Activated T-helper 1 cell treated with anti-CD3 and anti-CD28 coated beads, Interleukin-2, amount 50 U/mL, for 16 hours (primary cell): ENCODE measurements around the gene PTPRO.

Experiments
- DNase-seq, 2 donors: peaks; one replicate each; pipeline ENCODE4 v3.0.0-alpha.2; 2020; ENCODE audit warnings: low read depth in 1 of 2, low spot score in 1 of 2

The PTPRO gene

GRCh38 chr12:15443611-15444010 is 121.3 kb downstream of the PTPRO start:
- no peak for DNase-seq

GRCh38 chr12:15444523-15444922 is 122.2 kb downstream of the PTPRO start:
- DNase-seq: no peak

DNA sequence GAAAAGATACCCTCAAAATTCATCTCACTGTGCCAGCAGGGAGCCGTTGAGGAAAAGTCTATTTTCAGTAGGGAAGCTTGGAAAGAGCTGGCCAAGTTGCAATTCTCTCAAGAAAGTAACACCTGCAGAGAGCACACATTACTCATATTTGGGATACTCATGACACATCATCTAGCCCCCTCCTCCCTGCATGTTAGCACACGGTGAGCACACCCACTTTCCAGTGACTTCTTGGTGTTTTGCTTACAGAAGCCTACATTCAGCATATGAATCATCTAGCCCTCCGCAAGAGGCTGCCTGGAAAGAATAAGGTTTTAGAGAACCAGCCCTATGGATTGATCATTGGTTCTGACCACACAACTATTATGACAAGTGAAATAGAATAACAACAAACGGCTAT is 124.5 kb downstream of the PTPRO start:
- no peak for DNase-seq

DNA sequence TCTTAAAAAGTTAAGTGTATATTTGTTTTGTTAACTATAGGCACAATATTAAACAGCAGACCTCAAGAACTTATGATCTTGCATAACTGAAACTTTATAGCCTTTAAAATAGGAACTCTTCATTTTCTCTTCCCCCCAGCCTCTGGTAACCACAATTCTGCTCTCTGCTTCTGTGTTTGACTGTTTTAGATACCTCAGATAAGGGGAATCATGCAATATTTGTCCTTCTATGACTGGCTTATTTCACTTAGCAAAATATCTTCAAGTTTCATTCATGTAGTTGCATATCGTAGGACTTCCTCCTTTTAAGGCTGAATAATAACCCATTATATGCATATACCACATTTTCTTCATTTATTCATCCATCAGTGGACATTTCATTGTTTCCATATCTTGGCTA is 131.3 kb downstream of the PTPRO start:
- no peak for DNase-seq

GRCh38 chr12:15458008-15458407 is 135.7 kb downstream of the PTPRO start:
- no peak for DNase-seq

- DNase-seq: no peak
These were observed 146.6 kb downstream of the PTPRO start for GRCh38 chr12:15468911-15469310.

- no peak for DNase-seq
These were observed 147.0 kb downstream of the PTPRO start for GRCh38 chr12:15469356-15469755.

GRCh38 chr12:15472036-15472435 is 149.7 kb downstream of the PTPRO start:
- DNase-seq: no peak

GRCh38 chr12:15474766-15475165 is 152.5 kb downstream of the PTPRO start:
- DNase-seq: no peak

GRCh38 chr12:15477761-15478160 is 155.5 kb downstream of the PTPRO start:
- no peak for DNase-seq

- DNase-seq: no peak
These were observed 159.5 kb downstream of the PTPRO start for GRCh38 chr12:15481846-15482245.

DNA sequence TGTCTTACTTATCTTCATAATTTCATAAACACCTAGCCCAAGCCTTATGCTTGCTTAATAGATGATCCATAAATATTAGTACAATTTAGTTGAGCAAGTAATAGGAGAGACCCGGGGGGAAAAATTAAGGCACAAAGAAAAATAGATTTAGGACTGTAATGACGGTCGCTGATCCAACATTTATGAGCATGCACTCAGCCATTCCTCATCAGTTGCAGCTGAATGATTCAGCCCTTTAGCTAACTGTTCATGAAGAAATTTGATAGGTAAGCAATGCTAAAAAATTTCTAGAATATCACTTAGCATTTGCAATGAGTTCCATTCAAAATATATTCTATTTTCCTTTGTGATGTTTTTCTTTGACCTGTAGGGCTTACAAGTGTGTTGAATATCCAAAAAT is 163.2 kb downstream of the PTPRO start:
- no peak for DNase-seq

DNA sequence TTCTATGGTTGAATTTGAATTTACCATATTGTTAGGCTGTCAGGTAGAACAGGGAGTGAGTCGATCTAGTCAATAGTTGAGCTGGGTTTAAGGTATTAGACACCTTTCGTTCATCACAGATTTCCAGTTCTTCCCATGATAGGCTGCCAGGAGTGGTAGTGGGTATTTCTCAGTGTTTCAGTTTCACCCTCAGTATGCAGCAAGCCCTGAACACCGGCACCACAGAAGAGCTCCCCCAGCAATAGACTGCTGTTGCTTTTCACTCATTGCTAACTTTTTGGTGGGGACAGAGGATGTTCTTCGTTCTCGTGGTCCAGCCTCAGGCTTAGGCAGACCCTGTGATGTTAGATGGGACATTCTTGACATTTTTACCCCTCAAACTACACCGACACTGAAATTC is 164.6 kb downstream of the PTPRO start:
- no peak for DNase-seq

- DNase-seq: no peak
These were observed 166.2 kb downstream of the PTPRO start for GRCh38 chr12:15488481-15488880.

- no peak for DNase-seq
These were observed 172.2 kb downstream of the PTPRO start for GRCh38 chr12:15494329-15495046.

DNA sequence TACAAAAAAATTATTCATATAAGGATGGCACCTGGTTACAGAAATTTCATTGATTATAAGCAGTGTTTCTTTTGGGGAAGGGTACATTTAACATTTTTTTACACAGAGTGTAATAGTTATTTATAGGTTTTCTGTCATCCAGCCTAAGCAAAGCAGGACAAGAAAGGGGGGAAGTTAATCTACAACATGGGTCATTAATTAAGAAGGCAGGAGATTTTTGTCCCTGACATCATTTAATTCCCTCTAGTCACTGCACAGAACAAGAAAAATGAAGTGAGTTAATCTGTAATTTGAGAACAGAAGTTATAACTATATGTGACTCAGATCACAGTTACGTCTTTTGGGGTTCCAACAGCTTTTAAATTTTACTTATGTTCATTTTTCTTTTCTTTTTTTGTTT is 173.4 kb downstream of the PTPRO start:
- no peak for DNase-seq

DNA sequence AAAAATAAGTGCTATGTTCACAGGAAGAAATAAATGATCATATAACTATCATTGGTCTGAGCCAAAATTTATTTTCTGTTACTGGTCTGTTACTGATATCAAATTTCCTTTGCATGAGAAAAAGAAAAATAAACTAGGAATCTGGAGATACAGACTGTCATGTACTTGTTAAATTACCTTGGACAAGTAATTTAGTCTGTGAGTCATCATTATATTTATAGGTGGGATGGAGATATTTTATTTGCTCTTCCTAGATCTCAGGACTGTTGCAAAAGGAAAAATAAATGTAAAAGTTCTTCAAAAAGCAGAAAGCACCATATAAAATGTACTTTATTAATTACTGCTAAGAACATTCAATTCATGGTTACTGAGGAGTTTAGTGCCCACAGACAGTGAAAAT is 174.4 kb downstream of the PTPRO start:
- DNase-seq: no peak

DNA sequence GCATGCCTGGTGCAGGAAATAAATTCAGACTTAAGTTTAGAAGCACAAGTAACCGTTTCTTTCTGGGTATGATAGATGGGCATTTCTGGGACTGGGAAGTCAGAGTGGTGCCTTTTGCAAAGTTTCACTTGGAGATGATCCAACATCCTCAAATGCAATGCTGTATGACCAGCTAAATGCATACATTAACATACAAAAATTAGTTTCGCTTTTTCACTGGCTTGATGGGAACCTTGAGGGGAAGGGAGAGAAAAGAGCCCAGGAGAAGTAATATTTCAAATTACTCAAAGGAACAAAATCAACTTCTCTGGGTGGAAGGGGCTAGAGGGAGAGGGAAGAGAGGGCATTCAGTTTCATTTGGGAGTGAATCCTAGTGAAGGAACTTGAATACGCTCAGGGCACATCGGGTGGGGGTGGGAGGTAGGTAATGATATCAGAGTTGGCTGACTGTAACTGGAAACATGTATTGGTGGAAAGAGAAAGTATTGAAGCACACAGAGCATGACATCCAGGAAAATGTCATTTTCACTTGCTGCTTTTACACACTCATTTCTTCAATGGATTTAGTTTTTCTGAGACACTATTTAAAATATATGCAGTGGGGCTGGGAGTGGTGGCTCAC is 175.5 kb downstream of the PTPRO start:
- DNase-seq: no peak

DNA sequence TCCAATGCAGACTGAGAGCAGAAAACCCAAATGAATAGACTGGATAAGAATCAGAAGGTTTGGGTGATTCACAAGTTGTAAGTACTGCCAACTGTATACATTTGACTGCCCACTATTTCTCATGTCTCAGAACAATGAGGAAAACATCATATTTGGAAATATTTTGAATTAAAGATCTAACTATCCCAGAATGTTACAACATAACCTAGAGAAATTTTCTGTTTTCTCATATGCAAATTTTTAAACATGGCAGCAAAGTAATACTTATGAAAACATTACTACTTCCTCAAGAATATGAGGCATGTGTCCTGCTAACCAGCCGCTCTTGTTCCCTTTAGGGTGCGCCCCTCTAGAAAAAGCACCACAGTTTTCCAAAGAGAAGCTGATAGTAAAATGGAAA is 179.9 kb downstream of the PTPRO start:
- no peak for DNase-seq

- DNase-seq: no peak
These were observed 183.3 kb downstream of the PTPRO start for GRCh38 chr12:15505616-15506015.

DNA sequence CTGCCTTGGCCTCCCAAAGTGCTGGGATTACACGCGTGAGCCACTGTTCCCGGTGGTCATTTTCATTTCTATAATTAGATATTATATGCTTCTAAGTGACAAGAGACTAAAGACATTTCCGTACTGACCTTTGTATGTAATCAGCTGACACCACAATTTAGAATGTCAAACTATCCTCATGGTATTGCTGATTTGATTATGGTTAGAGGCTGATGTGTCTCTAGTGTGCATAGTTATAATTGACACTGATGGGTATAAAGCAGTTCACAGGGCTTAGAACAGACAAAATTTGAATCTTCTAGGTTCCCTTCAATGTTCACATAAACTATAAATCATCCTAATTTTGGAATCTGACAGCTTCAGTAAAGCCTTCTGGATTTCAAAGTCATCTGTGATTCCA is 192.7 kb downstream of the PTPRO start:
- DNase-seq: no peak

DNA sequence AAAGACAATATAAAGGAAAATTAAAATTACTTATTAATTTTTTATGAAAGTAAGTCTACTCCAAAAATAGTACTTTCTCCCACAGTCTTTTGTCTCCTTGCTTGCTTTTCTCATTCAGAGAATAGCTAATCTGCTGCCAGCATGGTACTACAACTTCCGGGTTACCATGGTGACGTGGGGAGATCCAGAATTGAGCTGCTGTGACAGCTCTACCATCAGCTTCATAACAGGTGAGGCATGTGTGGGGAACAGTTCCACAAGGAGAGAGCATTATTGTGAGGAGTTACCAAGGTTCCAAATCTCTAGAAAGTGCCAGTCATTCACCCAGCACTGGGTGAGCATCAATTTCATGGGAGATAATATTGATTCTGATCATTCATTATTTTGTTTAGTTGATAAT is 197.8 kb downstream of the PTPRO start:
- DNase-seq: no peak

- no peak for DNase-seq
These were observed 198.5 kb downstream of the PTPRO start for GRCh38 chr12:15520844-15521243.
